ENCODE data around the gene SNCG.
"Not testable (repeated sequence)": the region's sequence is repeated elsewhere in the genome, so short reads cannot be mapped to it uniquely, and the experiment has no call there.

SNCG gene

GRCh38 chr10:86944471-86944870, 13.9 kb upstream of the SNCG start:
- Histone ChIP-seq H3K27me3 (replicated peaks in 2 of 5; ENCODE audit: control insufficient read depth in 4 of 5, insufficient read depth in 5 of 5, low read length in 4 of 5) (no peaks in the 10 kb centered on the region), H3K4me3 (ENCODE audit: control insufficient read depth in 1 of 7, extremely low read depth in 1 of 7, insufficient read depth in 4 of 7, low read depth in 2 of 7, low read length in 6 of 7) (no peak overlapping the region), H3K36me3 (ENCODE audit: control insufficient read depth in 4 of 4, insufficient read depth in 4 of 4, low read length in 3 of 4) (no peaks in the 10 kb centered on the region), H3K27ac (ENCODE audit: insufficient read depth in 1 of 2, low read depth in 1 of 2, low read length in 2 of 2, poor library complexity in 1 of 2, severe bottlenecking in 2 of 2) (no peak overlapping the region), H3K4me1 (ENCODE audit: control extremely low read depth in 1 of 4, control insufficient read depth in 4 of 4, insufficient read depth in 4 of 4, low read length in 3 of 4) (peaks cover 0 to 4% (median 2%) of the 10 kb centered on the region in 4 experiments), H3K9me3 (ENCODE audit: control extremely low read depth in 1 of 5, control insufficient read depth in 4 of 5, insufficient read depth in 2 of 5, low read depth in 1 of 5, low read length in 4 of 5) (no peaks in the 10 kb centered on the region)
- ChIA-PET CTCF (no interaction called here), POLR2A (interaction anchor here (0.6 kb wide), 1 partner anchor 262 kb away, joined by 3 read pairs; no protein-coding TSS in a partner anchor)
- no peak for DNase-seq

GRCh38 chr10:86944907-86945306, 13.5 kb upstream of the SNCG start:
- CTCF ChIA-PET = interaction anchor here (0.9 kb wide), 1 partner anchor 21 kb away, joined by 3 read pairs; no protein-coding TSS in a partner anchor

GRCh38 chr10:86945361-86946212, 12.8 kb upstream of the SNCG start:
- no peak overlapping the region for H3K4me3 ChIP-seq (ENCODE audit: control insufficient read depth in 1 of 7, extremely low read depth in 1 of 7, insufficient read depth in 4 of 7, low read depth in 2 of 7, low read length in 6 of 7)
- H3K36me3 ChIP-seq (ENCODE audit: control insufficient read depth in 4 of 4, insufficient read depth in 4 of 4, low read length in 3 of 4) = no peaks in the 10 kb centered on the region
- H3K9me3 ChIP-seq (ENCODE audit: control extremely low read depth in 1 of 5, control insufficient read depth in 4 of 5, insufficient read depth in 2 of 5, low read depth in 1 of 5, low read length in 4 of 5) = no peaks in the 10 kb centered on the region
- no peaks in the 10 kb centered on the region for H3K27me3 ChIP-seq (replicated peaks in 2 of 5; ENCODE audit: control insufficient read depth in 4 of 5, insufficient read depth in 5 of 5, low read length in 4 of 5)
- no peak overlapping the region for H3K27ac ChIP-seq (ENCODE audit: insufficient read depth in 1 of 2, low read depth in 1 of 2, low read length in 2 of 2, poor library complexity in 1 of 2, severe bottlenecking in 2 of 2)
- DNase-seq = no peak
- CTCF ChIA-PET = interaction anchor here (0.9 to 1.0 kb wide), 2 partner anchors 20 to 22 kb away, joined by 3 read pairs; no protein-coding TSS in a partner anchor
- H3K4me1 ChIP-seq (ENCODE audit: control extremely low read depth in 1 of 4, control insufficient read depth in 4 of 4, insufficient read depth in 4 of 4, low read length in 3 of 4) = no peaks in the 10 kb centered on the region
- 93% methylated on average over 15 of the region's 18 CpGs for WGBS (ENCODE audit: insufficient coverage)
- POLR2A ChIA-PET = no interaction called here

More at GRCh38 chr10:86944907-86945306, 13.5 kb upstream of the SNCG start:
- DNase-seq = no peak
- Histone ChIP-seq H3K9me3 (ENCODE audit: control extremely low read depth in 1 of 5, control insufficient read depth in 4 of 5, insufficient read depth in 2 of 5, low read depth in 1 of 5, low read length in 4 of 5) (no peaks in the 10 kb centered on the region), H3K4me3 (ENCODE audit: control insufficient read depth in 1 of 7, extremely low read depth in 1 of 7, insufficient read depth in 4 of 7, low read depth in 2 of 7, low read length in 6 of 7) (no peak overlapping the region), H3K27me3 (replicated peaks in 2 of 5; ENCODE audit: control insufficient read depth in 4 of 5, insufficient read depth in 5 of 5, low read length in 4 of 5) (no peaks in the 10 kb centered on the region), H3K36me3 (ENCODE audit: control insufficient read depth in 4 of 4, insufficient read depth in 4 of 4, low read length in 3 of 4) (no peaks in the 10 kb centered on the region), H3K27ac (ENCODE audit: insufficient read depth in 1 of 2, low read depth in 1 of 2, low read length in 2 of 2, poor library complexity in 1 of 2, severe bottlenecking in 2 of 2) (no peak overlapping the region), H3K4me1 (ENCODE audit: control extremely low read depth in 1 of 4, control insufficient read depth in 4 of 4, insufficient read depth in 4 of 4, low read length in 3 of 4) (no peaks in the 10 kb centered on the region)
- 95% methylated on average over 2 of the region's 3 CpGs for WGBS (ENCODE audit: insufficient coverage)
- POLR2A ChIA-PET = no interaction called here

- DNase-seq = no peak
- Histone ChIP-seq H3K27ac (ENCODE audit: insufficient read depth in 1 of 2, low read depth in 1 of 2, low read length in 2 of 2, poor library complexity in 1 of 2, severe bottlenecking in 2 of 2) (no peak overlapping the region), H3K4me3 (ENCODE audit: control insufficient read depth in 1 of 7, extremely low read depth in 1 of 7, insufficient read depth in 4 of 7, low read depth in 2 of 7, low read length in 6 of 7) (no peak overlapping the region), H3K4me1 (ENCODE audit: control extremely low read depth in 1 of 4, control insufficient read depth in 4 of 4, insufficient read depth in 4 of 4, low read length in 3 of 4) (no peaks in the 10 kb centered on the region), H3K36me3 (ENCODE audit: control insufficient read depth in 4 of 4, insufficient read depth in 4 of 4, low read length in 3 of 4) (no peaks in the 10 kb centered on the region), H3K9me3 (ENCODE audit: control extremely low read depth in 1 of 5, control insufficient read depth in 4 of 5, insufficient read depth in 2 of 5, low read depth in 1 of 5, low read length in 4 of 5) (peaks cover 0 to 2% (median 0%) of the 10 kb centered on the region in 5 experiments), H3K27me3 (replicated peaks in 2 of 5; ENCODE audit: control insufficient read depth in 4 of 5, insufficient read depth in 5 of 5, low read length in 4 of 5) (no peaks in the 10 kb centered on the region)
- POLR2A ChIA-PET = no interaction called here
- CTCF ChIA-PET = interaction anchor here (1.0 to 1.4 kb wide), 2 partner anchors 8 to 21 kb away, joined by 3 to 6 read pairs; no protein-coding TSS in a partner anchor
- WGBS (ENCODE audit: insufficient coverage) = 98% methylated on average over 13 of the region's 13 CpGs
These were observed 11.9 kb upstream of the SNCG start for GRCh38 chr10:86946213-86947155.

GRCh38 chr10:86947806-86948205, 10.6 kb upstream of the SNCG start:
- H3K4me3 ChIP-seq (ENCODE audit: control insufficient read depth in 1 of 7, extremely low read depth in 1 of 7, insufficient read depth in 4 of 7, low read depth in 2 of 7, low read length in 6 of 7); H3K36me3 ChIP-seq (ENCODE audit: control insufficient read depth in 4 of 4, insufficient read depth in 4 of 4, low read length in 3 of 4); POLR2A ChIA-PET; H3K27me3 ChIP-seq (replicated peaks in 2 of 5; ENCODE audit: control insufficient read depth in 4 of 5, insufficient read depth in 5 of 5, low read length in 4 of 5); H3K27ac ChIP-seq (ENCODE audit: insufficient read depth in 1 of 2, low read depth in 1 of 2, low read length in 2 of 2, poor library complexity in 1 of 2, severe bottlenecking in 2 of 2); H3K4me1 ChIP-seq (ENCODE audit: control extremely low read depth in 1 of 4, control insufficient read depth in 4 of 4, insufficient read depth in 4 of 4, low read length in 3 of 4); DNase-seq; H3K9me3 ChIP-seq (ENCODE audit: control extremely low read depth in 1 of 5, control insufficient read depth in 4 of 5, insufficient read depth in 2 of 5, low read depth in 1 of 5, low read length in 4 of 5): not testable (repeated sequence)
- CTCF ChIA-PET = interaction anchor here (1.4 kb wide), 1 partner anchor 9 kb away, joined by 6 read pairs; no protein-coding TSS in a partner anchor
- WGBS (ENCODE audit: insufficient coverage) = 97% methylated on average over 4 of the region's 4 CpGs

- peaks cover 0 to 14% (median 4%) of the 10 kb centered on the region in 5 experiments for H3K9me3 ChIP-seq (ENCODE audit: control extremely low read depth in 1 of 5, control insufficient read depth in 4 of 5, insufficient read depth in 2 of 5, low read depth in 1 of 5, low read length in 4 of 5)
- H3K36me3 ChIP-seq (ENCODE audit: control insufficient read depth in 4 of 4, insufficient read depth in 4 of 4, low read length in 3 of 4) = no peaks in the 10 kb centered on the region
- no peak for DNase-seq
- WGBS (ENCODE audit: insufficient coverage) = 20% methylated on average over 1 of the region's 1 CpG
- ChIA-PET POLR2A (no interaction called here), CTCF (no interaction called here)
- no peak overlapping the region for H3K27ac ChIP-seq (ENCODE audit: insufficient read depth in 1 of 2, low read depth in 1 of 2, low read length in 2 of 2, poor library complexity in 1 of 2, severe bottlenecking in 2 of 2)
- H3K4me1 ChIP-seq (ENCODE audit: control extremely low read depth in 1 of 4, control insufficient read depth in 4 of 4, insufficient read depth in 4 of 4, low read length in 3 of 4) = peaks cover 0 to under 1% (median under 1%) of the 10 kb centered on the region in 4 experiments
- no peaks in the 10 kb centered on the region for H3K27me3 ChIP-seq (replicated peaks in 2 of 5; ENCODE audit: control insufficient read depth in 4 of 5, insufficient read depth in 5 of 5, low read length in 4 of 5)
- H3K4me3 ChIP-seq (ENCODE audit: control insufficient read depth in 1 of 7, extremely low read depth in 1 of 7, insufficient read depth in 4 of 7, low read depth in 2 of 7, low read length in 6 of 7) = no peak overlapping the region
These were observed 8.1 kb upstream of the SNCG start for GRCh38 chr10:86950349-86950748.
